Liver (tissue), 9 donors: ENCODE data around the gene PTPRC. TPM values are rescaled to one million over a fixed set of nuclear protein-coding genes. Genes with fewer than 3 reads are reported as not detected.

ENCODE experiments used
- DNase-seq: peaks from one replicate; pipeline ENCODE4 v3.0.0-alpha.2; 2017; ENCODE audit warnings: low spot score
- H3K27ac ChIP-seq, 2 donors: one replicate each; pipeline ENCODE4 v1.7.0; 2013; ENCODE audit warnings: inconsistent platforms in 2 of 2, low read length in 2 of 2, control low read depth in 1 of 2, low read depth in 1 of 2, mild to moderate bottlenecking in 1 of 2
- H3K27me3 ChIP-seq, 4 donors: one replicate each; pipeline versions ENCODE4 v1.6.1 to v1.7.0; 2013; ENCODE audit warnings: low read length in 3 of 4, inconsistent platforms in 1 of 4, mild to moderate bottlenecking in 1 of 4, moderate library complexity in 1 of 4; ENCODE audit not compliant: control insufficient read depth in 4 of 4, insufficient read depth in 4 of 4
- H3K36me3 ChIP-seq, 4 donors: one replicate each; pipeline versions ENCODE4 v1.6.1 to v1.7.0; 2013; ENCODE audit warnings: low read length in 3 of 4, mild to moderate bottlenecking in 3 of 4, low read depth in 1 of 4, moderate library complexity in 1 of 4; ENCODE audit not compliant: control insufficient read depth in 4 of 4, insufficient read depth in 3 of 4
- H3K4me1 ChIP-seq, 4 donors: one replicate each; pipeline versions ENCODE4 v1.6.1 to v1.7.0; 2013; ENCODE audit warnings: low read length in 3 of 4, mild to moderate bottlenecking in 3 of 4, moderate library complexity in 1 of 4; ENCODE audit not compliant: control insufficient read depth in 4 of 4, insufficient read depth in 4 of 4
- H3K4me3 ChIP-seq, 3 donors: one replicate each; pipeline versions ENCODE4 v1.6.1 to v1.7.0; 2013; ENCODE audit warnings: low read length in 3 of 3, control low read depth in 1 of 3, low read depth in 1 of 3, mild to moderate bottlenecking in 1 of 3
- H3K9ac ChIP-seq, 2 donors: one replicate each; pipeline ENCODE4 v1.7.0; 2013; ENCODE audit warnings: low read length in 2 of 2, mild to moderate bottlenecking in 2 of 2, moderate library complexity in 2 of 2, control low read depth in 1 of 2, low read depth in 1 of 2
- H3K9me3 ChIP-seq, 4 donors: one replicate each; pipeline versions ENCODE4 v1.6.1 to v1.7.0; 2013; ENCODE audit warnings: low read length in 3 of 4; ENCODE audit not compliant: control insufficient read depth in 4 of 4
- ATF3 ChIP-seq: IDR thresholded peaks from 2 replicates; pipeline ENCODE4 v1.6.1; 2016; ENCODE audit warnings: antibody characterized with exemption
- CTCF ChIP-seq: fragments of 150-350 bp; IDR thresholded peaks from 2 replicates; pipeline ENCODE4 v1.5.1; 2017; ENCODE audit warnings: improper control_type of control experiment, low read depth, low read length; ENCODE audit not compliant: missing input control
- FOXA1 ChIP-seq: IDR thresholded peaks from 2 replicates; pipeline ENCODE4 v1.6.1; 2016; ENCODE audit warnings: antibody characterized with exemption
- FOXA2 ChIP-seq: IDR thresholded peaks from 2 replicates; pipeline ENCODE4 v1.6.1; 2016; ENCODE audit warnings: antibody characterized with exemption
- GABPA ChIP-seq, 2 donors: IDR thresholded peaks in 1 of 2; conservative IDR thresholded peaks in 1 of 2; 2 replicates each; pipeline ENCODE4 v1.6.1; 2016; ENCODE audit warnings: antibody characterized with exemption in 2 of 2, mild to moderate bottlenecking in 1 of 2, moderate library complexity in 1 of 2
- HNF4G ChIP-seq: IDR thresholded peaks from 2 replicates; pipeline ENCODE4 v1.6.1; 2016; ENCODE audit warnings: antibody characterized with exemption
- JUND ChIP-seq, 2 donors: IDR thresholded peaks; 2 replicates each; pipeline ENCODE4 v1.6.1; 2016; ENCODE audit warnings: antibody characterized with exemption in 2 of 2
- NR2F2 ChIP-seq: IDR thresholded peaks from 2 replicates; pipeline ENCODE4 v1.6.1; 2016; ENCODE audit warnings: antibody characterized with exemption
- RAD21 ChIP-seq, 2 donors: IDR thresholded peaks; 2 replicates each; pipeline ENCODE4 v1.6.1; 2016; ENCODE audit warnings: antibody characterized with exemption in 2 of 2, mild to moderate bottlenecking in 2 of 2
- REST ChIP-seq: IDR thresholded peaks from 2 replicates; pipeline ENCODE4 v1.6.1; 2016; ENCODE audit warnings: antibody characterized with exemption, mild to moderate bottlenecking
- RXRA ChIP-seq, 2 donors: IDR thresholded peaks; 2 replicates each; pipeline ENCODE4 v1.6.1; 2017 to 2018; ENCODE audit warnings: antibody characterized with exemption in 2 of 2, mild to moderate bottlenecking in 1 of 2
- SP1 ChIP-seq: IDR thresholded peaks from 2 replicates; pipeline ENCODE4 v1.6.1; 2018; ENCODE audit warnings: antibody characterized with exemption, mild to moderate bottlenecking
- TAF1 ChIP-seq: conservative IDR thresholded peaks from 2 replicates; pipeline ENCODE4 v1.6.1; 2016; ENCODE audit warnings: antibody characterized with exemption, mild to moderate bottlenecking
- YY1 ChIP-seq: IDR thresholded peaks from 2 replicates; pipeline ENCODE4 v1.6.1; 2016; ENCODE audit warnings: antibody characterized with exemption, mild to moderate bottlenecking
- ZBTB33 ChIP-seq: IDR thresholded peaks from 2 replicates; pipeline ENCODE4 v1.6.1; 2016; ENCODE audit warnings: antibody characterized with exemption
- WGBS: extraction: QIAGEN DNeasy Blood & Tissue Kit; methylation state at CpG from one replicate; pipeline ENCODE4 v1.1.7; 2013; 5-methylcytosine and 5-hydroxymethylcytosine counted together
- polyA plus RNA-seq, 2 donors: library from polyadenylated mRNA; stranded (reverse) in 1 of 2; unstranded in 1 of 2; fragments of 200-250 nt in 1 of 2; fragments of >200 nt in 1 of 2; fragmentation: Nextera tagmentation in 1 of 2; extraction: Ambion mirVana in 1 of 2; gene quantifications; one replicate each; pipeline versions ENCODE4 v1.2.1 to v1.2.3, GENCODE V29; 2013 to 2015
- total RNA-seq, 2 donors: library from RNA; depleted of rRNA; stranded (reverse); fragments of >200 nt; gene quantifications; one replicate each; pipeline ENCODE4 v1.2.3, GENCODE V29; 2014
- TF ChIP-seq, protein P1 (sequence below): IDR thresholded peaks from 2 replicates; pipeline ENCODE4 v1.6.1; 2016; ENCODE audit warnings: antibody characterized with exemption
- donor health status: healthy.
- donor health status: healthy.
- donor health status: healthy.
- donor health status: healthy.
- donor health status: healthy.

Gene PTPRC
- total and polyA plus RNA-seq, 4 donors, result 5.8 to 34.1 (median 16.2) TPM

DNA sequence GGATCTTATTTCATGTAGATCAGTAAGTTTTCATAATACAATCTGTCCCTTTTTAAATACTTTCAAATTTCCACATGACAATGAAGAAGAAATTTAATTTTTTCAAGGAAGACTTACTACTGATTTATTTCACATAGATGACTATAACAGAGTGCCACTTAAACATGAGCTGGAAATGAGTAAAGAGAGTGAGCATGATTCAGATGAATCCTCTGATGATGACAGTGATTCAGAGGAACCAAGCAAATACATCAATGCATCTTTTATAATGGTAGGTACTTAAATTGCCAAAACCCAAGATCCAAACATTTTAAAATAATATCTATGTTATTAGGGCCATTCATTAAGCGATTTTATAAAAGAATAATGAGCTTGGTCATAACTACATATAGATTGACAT lies 110.4 kb downstream of the PTPRC start:
- no peak overlapping the region for H3K27ac ChIP-seq
- DNase-seq, result no peak
- 78% methylated on average over 1 of the region's 1 CpG for WGBS
- H3K4me3 ChIP-seq, result no peak overlapping the region
- peaks cover 0 to 2% (median 0%) of the 10 kb centered on the region in 4 donors for H3K36me3 ChIP-seq
- H3K4me1 ChIP-seq, result no peaks in the 10 kb centered on the region
- no peaks in the 10 kb centered on the region for H3K27me3 ChIP-seq
- H3K9me3 ChIP-seq, result no peaks in the 10 kb centered on the region
- H3K9ac ChIP-seq, result no peak overlapping the region
- TF ChIP-seq, protein P1, sequence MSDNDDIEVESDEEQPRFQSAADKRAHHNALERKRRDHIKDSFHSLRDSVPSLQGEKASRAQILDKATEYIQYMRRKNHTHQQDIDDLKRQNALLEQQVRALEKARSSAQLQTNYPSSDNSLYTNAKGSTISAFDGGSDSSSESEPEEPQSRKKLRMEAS, result no peak
- TF ChIP-seq RXRA (IDR thresholded peaks at IDR 0.05), result no peak
- TF ChIP-seq NR2F2, result no peak

DNA sequence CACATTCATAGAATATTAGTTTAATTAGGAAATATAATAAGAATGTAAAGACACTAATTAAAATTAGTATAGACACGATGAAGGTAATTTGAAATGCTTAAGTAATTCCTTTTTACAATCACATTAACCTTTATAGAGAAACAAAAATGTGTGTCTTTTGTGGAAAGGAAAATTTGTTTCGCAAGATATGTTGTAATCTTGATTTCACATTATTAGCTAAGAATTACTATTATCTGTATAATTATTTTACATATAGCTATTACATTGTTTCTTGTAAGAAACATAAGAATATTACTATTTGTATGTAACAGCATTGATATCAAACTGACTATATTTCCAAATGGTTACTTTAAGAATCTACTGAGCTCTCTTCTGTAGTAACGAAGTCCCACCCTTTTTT lies 111.2 kb downstream of the PTPRC start:
- Histone ChIP-seq H3K27ac (no peak overlapping the region), H3K9me3 (no peaks in the 10 kb centered on the region), H3K9ac (no peak overlapping the region), H3K4me1 (no peaks in the 10 kb centered on the region), H3K4me3 (no peak overlapping the region), H3K27me3 (no peaks in the 10 kb centered on the region), H3K36me3 (peaks cover 0 to 2% (median 0%) of the 10 kb centered on the region in 4 donors)
- TF ChIP-seq FOXA1, result no peak
- no peak for TF ChIP-seq JUND (IDR thresholded peaks at IDR 0.05)
- TF ChIP-seq YY1, result no peak
- no peak for TF ChIP-seq CTCF
- TF ChIP-seq HNF4G, result no peak
- no peak for TF ChIP-seq RAD21 (IDR thresholded peaks at IDR 0.05)
- TF ChIP-seq RXRA (IDR thresholded peaks at IDR 0.05), result no peak
- TF ChIP-seq NR2F2, result no peak
- no peak for TF ChIP-seq SP1
- TF ChIP-seq REST, result no peak
- 79% methylated on average over 3 of the region's 3 CpGs for WGBS
- no peak for DNase-seq

DNA sequence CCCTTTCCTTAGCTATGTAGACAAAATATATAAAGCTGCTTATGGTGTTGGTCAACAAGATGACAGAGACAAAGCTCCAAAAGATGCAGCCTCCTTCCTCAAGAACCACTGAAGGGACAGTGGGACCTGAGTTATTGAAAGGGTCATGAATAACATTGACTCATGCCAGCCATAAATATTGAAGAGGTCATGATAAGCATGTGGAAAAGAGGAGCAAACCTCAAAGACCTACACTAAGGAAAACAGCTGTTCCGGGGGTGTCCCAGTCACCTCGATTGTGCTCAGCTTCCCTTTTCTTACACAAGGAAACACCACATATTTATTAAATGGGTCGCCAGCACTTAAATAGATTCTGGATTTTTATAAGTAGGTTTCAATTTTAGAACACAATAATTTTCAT lies 112.9 kb downstream of the PTPRC start:
- Histone ChIP-seq H3K9ac (no peak overlapping the region), H3K27me3 (no peaks in the 10 kb centered on the region), H3K4me1 (no peaks in the 10 kb centered on the region), H3K9me3 (no peaks in the 10 kb centered on the region), H3K4me3 (no peak overlapping the region), H3K27ac (no peak overlapping the region), H3K36me3 (peaks cover 0 to 2% (median 0%) of the 10 kb centered on the region in 4 donors)
- WGBS, result 84% methylated on average over 3 of the region's 3 CpGs
- DNase-seq, result no peak
- TF ChIP-seq HNF4G, result no peak
- no peak for TF ChIP-seq FOXA2
- no peak for TF ChIP-seq GABPA (IDR thresholded peaks at IDR 0.05 in 1 of 2, conservative IDR thresholded peaks at IDR 0.05 in 1 of 2)
- TF ChIP-seq SP1, result no peak
- no peak for TF ChIP-seq TAF1
- no peak for TF ChIP-seq CTCF
- no peak for TF ChIP-seq NR2F2
- TF ChIP-seq, protein P1, result no peak
- no peak for TF ChIP-seq FOXA1
- no peak for TF ChIP-seq JUND (IDR thresholded peaks at IDR 0.05)
- TF ChIP-seq YY1, result no peak
- TF ChIP-seq RAD21 (IDR thresholded peaks at IDR 0.05), result no peak
- TF ChIP-seq ZBTB33, result no peak
- no peak for TF ChIP-seq ATF3
